ENCODE results near the gene DCBLD1.
"Not testable (repeated sequence)": the region's sequence is repeated elsewhere in the genome, so short reads cannot be mapped to it uniquely, and the experiment has no call there.

Gene DCBLD1

DNA sequence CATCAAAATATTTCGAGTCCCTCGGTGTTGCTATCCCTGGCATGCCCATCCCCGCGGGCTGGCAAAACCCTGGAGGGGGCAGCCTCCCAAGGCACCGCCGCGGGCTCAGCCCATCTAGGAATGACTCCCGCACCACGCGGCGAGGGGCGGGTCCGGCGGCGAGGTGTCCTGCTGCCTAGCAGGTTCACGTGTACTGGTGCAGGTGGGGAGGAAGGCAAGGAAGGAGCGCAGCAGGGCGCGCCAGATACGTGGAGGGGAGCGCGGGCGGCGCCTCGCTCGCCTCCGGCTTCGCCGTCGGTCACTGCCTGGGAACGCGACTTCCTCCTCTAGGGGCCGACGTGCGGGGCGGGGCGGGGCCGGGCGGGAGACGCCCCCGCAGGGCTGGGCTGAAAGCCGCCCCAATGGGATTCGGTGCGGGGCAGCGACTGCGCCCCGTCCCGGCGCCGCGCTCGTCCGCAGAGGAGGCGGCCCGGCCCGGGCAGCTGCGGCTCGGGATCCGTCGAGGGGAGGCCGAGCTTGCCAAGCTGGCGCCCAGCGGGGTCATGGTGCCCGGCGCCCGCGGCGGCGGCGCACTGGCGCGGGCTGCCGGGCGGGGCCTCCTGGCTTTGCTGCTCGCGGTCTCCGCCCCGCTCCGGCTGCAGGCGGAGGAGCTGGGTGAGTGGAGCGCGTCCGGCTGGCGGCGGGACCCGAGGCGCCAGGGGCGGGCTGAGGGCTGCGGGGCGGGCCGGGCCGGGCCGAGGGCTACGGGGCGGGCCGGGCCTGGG is at the start of gene DCBLD1:
DCBLD1 (plus strand) TSS at position 435 of the 764 bp plus-strand sequence; CDS start at position 543, 108 bp downstream.
- DNase-seq = peak; percentile 72

DNA sequence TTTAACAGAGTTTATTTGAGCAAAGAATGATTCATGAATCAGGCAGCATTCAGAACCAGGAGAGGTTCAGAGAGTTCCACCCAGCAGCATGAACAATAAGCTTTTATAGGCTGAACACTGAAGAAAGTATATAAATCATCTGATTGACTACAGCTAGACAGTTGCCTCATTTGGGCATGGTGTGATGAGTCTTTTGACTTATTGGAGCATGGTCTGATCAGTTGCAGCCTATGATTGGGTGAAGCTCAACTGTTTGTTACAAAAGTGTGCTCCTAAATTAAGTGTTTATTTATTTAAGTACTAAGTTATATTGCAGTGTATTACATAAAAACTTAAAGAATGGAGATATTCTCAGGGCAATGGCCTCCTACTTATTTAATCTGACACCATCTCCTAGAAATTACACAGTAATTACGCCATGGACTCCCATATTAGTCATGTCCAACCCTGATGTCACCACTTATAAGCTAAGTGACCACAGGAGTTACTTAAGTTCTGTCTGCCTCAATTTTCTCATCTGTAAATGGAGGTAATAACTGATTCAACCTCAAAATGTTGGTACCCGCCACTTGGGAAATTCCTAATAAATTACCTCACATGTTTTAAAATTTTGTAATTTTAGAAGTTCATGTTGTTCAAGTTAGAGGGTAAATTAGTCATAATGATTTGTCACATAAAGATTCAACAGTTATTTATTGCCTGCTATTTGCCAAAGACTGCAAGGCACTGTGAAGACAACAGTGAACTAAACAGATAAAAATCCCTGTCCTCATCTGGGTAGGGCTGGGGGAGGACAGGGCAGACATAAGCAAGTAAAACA is 41.6 kb upstream of the DCBLD1 start:
- DNase-seq = peak; percentile 99

DNA sequence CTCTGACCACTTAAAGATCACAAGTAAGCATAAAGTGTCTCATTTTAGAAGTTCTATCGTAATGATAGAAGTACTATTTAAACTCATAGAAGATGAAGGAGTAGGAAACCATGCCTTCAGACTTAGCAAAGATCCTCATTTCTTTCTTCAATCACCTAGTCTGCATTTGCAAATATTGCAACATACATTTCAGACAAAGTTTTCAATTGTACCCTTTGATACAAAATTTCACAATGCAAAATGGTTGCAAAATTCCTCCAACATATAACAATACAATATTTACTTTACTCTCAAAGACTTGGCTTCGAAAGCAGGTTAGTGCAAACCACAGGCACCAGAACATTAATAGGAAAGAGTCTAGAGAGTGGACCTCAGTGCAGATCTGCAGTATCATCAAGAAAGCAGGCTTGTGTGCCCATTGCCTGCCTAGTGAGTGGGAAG is 40.6 kb upstream of the DCBLD1 start:
- DNase-seq = peak; percentile 72

DNA sequence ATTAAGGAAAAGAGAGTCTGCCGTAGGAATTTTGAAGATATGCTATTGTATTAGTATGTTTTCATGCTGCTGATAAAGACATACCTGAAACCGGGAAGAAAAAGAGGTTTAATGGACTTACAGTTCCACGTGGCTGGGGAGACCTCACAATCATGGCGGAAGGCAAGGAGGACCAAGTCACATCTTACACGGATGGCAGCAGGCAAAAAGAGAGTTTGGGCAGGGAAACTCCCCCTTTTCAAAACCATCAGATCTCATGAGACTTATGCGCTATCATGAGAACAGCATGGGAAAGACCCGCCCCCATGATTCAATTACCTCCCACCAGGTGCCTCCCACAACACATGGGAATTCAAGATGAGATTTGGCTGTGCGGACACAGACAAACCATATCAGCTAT is 40.2 kb upstream of the DCBLD1 start:
- not testable (repeated sequence) for DNase-seq

DNA sequence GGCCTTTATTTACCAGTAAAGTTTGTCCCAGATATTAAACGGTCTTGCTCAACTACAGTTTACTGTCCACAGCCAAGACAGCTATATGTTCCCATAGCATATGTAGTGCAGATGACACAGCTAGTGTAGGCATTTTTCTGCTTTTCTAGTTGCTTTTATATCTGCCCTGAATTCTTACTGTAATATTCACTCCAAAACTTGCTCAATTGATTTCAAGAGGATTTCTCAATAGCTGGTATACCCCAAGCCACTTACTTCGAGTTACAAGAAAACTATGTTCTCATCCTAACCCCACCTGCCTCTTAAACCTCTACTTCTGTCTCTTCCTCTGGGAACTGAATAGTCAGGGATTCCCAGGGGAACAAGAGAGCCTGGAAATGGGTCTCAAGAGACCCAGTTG is 37.9 kb upstream of the DCBLD1 start:
- peak; percentile 89 for DNase-seq

DNA sequence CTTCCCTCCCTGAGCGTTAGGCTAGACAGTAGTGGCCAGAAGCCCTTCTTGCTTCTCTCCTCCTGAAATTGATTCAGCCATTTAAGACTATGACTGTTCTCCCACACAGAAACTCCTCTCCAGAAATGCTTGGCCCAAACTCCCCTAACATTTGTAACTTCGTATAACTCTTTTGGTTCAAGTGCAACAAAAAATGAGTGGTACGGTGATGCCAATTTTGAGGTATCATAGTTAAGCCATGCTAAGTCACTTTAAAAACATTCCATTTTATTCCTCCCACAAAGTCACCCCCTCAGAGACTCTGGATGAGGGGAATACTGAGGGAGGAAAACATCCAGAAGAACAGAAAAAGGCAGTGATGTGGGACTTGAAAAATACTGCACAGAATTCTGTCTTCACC is 35.6 kb upstream of the DCBLD1 start:
- peak; percentile 39 for DNase-seq

DNA sequence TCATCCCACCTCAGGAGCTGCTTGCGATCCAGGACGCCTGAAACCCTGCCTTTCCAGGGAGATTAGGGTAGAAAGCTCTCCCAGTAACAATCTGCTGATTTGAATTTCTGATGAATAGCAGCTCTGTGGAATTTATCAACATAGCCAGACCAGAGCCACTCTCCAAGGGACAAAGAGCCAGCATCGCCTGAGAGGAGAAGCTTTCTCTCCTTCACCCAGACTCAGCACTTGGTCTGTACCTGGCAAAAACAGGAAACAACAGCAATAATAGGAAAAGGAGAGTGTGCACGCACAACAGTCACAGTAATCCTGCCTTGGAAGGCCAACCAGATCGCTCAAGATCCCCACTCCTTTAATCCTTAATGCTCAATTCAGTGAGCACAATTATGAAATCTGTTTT is 34.5 kb upstream of the DCBLD1 start:
- peak; percentile 49 for DNase-seq

DNA sequence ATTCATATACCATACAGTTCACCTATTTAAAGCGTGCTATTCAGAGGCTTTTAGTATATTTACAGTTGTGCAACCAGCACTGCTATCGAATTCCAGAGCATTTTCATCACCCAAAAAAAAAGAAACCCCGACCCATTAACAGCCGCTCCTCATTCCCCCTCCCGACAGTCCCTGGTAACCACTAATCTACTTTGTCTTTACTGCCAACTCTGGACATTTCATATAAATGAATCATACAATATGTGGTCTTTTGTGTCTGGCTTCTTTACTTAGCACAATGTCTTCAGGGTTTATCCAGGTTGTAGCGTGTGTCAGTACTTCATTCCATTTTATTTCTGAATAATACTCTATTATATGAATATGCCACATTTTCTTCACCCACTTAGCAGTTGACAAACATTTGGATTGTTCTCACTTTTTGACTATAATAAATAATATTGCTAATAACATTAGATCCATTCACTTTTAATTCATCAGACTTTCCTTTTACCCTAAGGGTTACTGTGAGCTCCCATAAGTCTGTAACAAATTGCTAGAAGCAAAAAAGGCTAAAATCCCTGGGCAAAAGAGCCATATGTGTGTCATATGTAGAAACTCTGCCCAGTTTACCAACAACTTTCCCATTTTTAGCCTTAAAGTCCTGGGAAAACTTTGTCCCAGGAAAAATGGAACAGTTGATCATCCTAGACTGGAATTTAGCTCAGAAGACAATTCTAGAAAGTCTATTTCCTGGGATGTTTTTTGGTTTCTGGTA is 33.6 kb upstream of the DCBLD1 start:
- DNase-seq = peak; percentile 98

DNA sequence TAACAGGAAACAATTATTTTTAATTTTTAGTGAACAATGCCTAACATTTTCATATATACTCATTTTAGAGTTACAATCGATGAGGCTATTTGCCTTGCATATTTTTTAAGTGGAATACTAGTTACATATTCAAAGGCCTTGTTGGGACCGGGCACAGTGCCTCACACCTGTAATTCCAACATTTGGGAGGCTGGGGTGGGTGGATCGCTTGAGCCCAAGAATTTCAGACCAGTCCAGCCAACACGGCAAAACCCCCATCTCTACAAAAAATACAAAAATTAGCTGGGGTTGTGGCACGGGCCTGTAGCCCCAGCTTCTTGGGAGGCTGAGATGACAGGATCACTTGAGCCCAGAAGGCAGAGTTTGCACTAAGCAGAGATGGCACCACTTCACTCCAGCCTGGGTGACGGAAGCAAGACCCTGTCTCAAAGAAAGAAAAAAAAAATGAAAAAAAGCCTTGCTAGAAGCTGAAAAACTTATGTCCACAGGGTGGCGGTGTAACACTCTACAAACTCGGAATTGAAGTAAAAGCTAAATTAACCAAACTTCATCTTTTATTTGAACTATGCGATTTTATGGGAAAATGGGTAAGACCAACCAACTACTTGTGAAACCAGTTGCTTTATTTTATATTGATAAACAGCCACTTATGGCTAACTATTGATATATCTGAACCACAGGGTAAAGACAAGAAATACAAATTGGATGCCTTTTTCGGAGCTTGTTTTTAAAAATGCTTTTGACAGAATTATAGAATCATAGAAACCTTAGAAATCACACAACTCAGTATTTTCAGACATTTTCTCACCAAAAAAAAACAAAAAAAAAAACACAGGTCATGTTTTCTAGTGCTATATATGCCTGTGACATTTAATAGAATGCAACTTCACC is 32.7 kb upstream of the DCBLD1 start:
- DNase-seq = peak; percentile 83

DNA sequence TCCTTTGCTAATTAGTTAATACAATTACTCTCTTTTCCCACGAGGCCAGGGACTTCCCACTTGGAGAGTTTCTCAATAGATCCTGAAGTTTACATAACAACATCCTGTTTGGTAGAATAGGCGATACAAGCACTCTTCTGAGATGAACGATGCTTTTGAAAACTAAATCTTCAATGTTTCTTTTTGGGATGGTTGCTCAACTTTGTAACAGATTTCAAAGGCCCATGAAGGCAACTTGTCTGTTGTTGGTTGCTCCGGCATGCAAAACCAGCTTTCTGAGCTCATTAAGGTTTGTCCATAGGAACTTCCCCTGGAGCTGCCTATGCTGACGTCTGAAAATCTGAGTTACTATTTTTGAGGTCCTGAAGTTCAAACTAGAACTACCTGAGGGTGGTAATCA is 30.8 kb upstream of the DCBLD1 start:
- DNase-seq = no peak

DNA sequence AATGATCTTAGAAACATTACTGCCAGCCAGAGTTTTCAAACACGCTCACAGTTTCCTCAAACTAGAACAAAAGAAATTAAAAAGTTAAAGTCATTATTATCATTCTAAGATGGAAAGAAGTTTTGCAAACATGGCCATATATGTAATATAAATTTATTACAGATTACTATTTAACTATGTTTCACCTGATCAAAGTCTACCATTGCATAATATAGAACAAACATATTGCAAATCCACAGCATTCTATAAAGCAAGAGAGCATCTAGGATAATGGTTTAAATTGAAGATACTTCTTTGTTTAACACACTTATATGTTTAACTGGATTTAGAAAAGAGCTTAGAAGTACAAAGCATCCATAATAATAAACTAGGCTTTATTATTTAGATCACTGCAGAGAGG is 26.2 kb upstream of the DCBLD1 start:
- DNase-seq = no peak

DNA sequence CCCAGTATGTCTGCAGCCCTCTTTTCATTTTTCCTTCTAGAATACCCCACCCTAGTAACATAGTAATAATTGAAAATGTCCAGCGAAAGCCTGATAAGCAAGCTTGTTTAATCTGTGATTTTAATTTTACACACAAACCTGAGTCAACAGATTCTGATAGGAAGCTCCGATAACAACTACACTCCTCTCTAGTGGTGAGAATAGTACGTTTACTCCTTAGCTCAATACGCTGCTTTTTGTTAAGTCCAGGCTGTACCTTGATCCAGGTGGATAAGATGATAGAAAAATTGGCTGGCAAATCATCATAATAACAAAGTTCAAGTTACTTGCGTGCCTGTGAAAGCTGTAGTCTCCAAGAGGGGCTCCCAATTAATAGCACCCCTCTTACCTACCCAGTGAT is 25.5 kb upstream of the DCBLD1 start:
- DNase-seq = no peak

DNA sequence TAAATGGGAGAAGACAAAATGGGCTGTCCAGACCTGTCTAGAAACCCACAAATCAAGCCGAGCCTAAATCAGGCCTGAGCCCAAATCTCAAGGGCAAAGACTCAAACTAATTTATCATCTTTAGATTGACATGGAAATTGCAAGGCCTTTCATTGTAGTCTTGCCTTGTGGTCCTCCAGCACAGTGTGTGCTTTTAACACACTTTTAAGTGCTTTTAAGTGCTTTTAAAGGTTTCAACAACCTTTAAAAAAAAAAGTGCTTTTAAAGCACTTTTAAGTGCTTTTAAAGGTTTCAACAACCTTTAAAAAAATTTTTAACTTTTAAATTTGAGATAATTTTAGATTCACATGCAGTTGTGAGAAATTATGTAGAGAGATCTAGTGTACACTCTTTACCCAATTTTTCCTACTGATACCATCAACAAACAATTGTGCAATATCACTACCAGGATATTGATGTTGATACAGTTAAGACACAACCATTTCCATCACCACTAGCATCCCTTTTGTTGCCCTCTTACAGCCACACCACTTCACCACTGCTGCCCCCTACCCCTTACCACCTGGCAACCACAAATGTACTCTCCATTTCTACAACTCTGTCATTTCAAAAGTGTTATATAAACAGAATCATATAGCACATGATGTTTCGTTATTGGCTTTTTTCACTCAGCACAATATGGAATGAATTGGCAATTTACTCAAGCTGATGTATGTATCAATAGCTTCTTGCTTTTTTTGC is 23.1 kb upstream of the DCBLD1 start:
- DNase-seq = no peak

DNA sequence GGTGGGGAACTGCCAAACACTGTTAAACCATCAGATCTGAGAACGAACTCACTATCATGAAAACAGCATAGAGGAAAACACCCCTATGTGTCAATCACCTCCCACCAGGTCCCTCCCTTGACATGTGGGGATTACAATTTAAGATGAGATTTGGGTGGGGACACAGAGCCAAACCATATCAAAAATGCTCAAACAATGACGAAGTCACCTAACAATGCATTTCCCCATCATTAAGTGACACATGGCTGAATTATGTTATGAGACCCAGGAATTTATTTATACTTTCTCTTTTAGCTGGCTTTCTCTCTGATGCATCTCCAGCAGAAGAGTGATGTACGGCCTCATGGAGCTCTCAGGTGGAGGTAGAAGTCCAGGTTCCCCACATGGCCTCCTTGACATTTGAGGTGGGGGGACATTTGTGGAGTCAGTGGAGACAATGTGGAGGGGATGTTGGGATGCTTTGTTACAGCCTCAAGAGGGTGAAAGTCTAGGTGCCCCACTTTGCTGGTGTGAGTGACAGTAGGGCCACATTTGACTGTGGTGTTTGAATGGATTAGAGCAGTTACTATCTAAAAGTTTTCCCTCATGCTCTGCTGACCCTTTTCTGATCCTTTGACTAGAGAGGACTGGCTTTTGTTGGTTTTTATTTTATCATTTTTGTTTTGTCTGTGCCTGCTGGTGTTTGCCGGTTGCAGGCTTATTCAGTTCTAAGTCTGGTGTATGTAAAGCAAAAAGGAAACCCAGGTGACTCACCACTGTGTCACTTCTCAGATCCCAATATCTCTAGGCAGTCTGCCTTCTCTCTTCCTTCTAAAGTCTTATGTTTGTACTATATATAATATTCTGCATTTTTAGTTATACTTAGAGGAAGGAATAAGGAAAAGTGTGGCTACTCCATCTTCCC is 18.5 kb upstream of the DCBLD1 start:
- peak; percentile 65 for DNase-seq

DNA sequence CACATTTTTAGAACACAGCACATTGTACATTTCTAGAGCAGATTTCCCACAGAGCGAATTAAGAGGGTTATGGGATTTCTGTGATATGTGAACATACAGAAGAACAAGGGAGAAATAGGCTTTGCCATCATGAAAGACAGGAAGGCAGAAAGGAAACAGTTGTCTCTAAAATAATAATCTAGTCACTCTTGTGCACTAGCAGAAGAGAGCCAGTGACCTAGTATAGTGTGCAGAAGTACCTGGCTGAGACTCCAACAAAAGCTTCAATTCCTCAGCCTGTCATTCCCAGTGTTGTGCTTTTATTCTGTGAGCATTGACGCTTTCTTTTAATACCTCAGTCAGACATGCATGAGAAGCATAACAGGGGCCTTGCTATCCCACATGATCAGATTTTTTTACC is 17.8 kb upstream of the DCBLD1 start:
- no peak for DNase-seq

DNA sequence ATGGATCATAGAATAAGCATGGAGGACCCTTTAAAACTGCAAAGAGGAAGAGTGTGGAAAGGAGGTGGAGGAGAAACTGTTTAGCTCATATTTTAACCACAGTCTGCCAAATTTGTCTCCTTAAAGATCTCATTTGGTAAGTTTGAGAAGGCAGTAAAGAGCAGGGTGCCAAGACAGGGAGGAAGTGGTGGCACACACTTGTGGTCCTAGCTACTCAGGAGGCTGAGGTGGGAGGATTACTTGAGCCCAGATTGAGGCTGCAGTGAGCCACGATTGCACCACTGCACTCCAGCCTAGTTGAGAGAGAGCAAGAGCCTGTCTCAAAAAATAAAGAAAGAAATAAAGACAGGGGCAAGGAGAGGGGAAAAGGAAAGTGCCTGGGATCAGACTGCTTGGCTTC is 16.8 kb upstream of the DCBLD1 start:
- DNase-seq = no peak

DNA sequence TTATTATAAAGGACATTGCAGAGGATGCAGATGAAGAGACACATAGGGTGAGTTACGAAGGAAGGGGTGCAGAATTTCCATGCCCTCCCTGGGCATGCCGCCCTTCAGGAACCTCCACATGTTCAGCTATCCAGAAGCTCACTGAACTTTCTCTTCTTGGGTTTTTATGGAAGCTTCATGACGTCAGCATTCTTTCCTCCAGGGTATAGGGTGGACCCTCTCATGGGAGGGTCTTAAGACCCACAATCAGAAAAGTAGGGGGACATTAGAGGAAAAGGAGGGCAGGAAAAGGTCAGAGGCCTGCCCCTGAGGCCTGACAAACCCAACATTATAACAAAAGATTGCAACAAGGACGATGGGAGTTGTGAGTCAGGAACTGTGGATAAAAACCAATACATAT is 14.6 kb upstream of the DCBLD1 start:
- no peak for DNase-seq

DNA sequence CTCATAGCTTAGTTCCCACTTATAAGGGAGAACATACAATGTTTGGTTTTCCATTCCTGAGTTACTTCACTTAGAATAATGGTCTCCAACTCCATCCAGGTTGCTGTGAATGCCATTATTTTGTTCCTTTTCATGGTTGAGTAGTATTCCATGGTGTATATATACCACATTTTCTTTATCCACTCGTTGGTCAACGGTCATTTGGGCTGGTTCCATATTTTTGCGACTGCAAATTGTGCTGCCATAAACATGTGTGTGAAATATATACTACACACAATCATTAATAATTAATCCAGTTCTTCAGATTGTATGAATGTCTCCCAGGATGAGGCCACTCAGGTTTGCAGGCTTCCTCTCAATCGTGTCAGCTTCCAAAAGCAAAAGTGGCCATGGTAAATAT is 13.9 kb upstream of the DCBLD1 start:
- DNase-seq = not testable (repeated sequence)

DNA sequence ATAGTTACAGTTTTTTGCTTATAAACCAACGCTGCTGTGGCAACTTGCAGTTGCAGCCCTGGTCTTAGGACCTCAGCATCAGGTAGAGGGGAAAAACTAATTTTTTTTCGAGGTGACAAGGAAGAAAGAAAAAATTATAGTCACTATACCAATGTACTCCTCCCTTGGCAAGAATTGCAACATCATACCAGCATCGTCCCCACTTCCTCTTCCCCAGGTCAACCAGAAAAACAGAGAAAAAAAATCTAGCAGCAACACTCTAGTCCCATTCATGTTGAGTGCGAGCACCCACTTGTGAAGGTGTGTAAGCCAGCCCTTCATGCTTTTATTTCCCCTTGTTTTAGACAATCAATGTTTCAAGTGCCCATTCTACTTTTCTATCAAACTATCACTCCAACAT is 13.1 kb upstream of the DCBLD1 start:
- DNase-seq = no peak

DNA sequence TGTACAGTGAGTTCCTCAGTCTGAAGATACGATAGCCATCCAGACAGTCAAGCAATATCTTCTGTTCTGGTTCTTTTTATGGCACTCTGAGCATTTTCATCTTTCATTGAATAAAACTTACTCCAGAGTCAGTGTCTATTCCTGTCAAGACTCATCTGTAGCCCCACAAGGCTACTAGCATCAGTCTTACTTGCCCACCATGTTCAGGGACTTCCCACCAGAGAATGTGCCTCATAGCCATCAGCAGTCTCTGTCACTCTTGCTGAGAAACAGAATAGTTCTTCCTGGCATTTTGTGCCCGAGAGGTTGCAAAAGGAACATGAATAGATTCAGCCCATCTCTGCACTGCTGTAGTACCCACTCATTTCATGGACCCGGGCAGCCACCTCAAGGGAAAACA is 12.7 kb upstream of the DCBLD1 start:
- no peak for DNase-seq

DNA sequence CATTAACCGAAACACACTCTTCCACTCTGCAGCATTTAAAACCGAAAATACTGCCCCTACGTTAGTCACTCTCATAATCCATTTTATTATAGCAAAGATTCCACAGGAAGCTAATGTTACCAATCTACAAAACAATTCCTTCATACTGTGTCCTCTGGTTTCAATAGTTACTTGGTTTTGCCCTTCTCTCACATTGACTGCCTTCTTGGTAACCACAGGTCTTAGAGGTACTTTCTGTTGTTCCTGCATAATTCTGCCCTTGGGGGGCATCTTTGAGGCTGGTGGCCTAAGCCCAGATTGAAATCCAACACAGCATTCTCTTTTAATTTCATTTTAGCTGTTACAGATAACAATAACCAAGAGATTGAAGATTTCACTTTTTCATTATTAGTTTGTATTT is 9.8 kb upstream of the DCBLD1 start:
- DNase-seq = no peak
